IPS-20b (cell line): ENCODE measurements around the gene CLUH.
"Not testable (repeated sequence)": the region's sequence is repeated elsewhere in the genome, so short reads cannot be mapped to it uniquely, and the experiment has no call there.

Source experiments
- H3K27ac ChIP-seq: one replicate; pipeline ENCODE4 v1.5.1; 2013; ENCODE audit warnings: low read length
- H3K27me3 ChIP-seq: 2 replicates; pipeline ENCODE4 v1.6.1; 2013; ENCODE audit warnings: mild to moderate bottlenecking, low read length, inconsistent platforms; ENCODE audit not compliant: insufficient read depth
- H3K36me3 ChIP-seq: 2 replicates; pipeline ENCODE4 v1.6.1; 2013; ENCODE audit warnings: low read depth, mild to moderate bottlenecking, inconsistent platforms, low read length, moderate library complexity; ENCODE audit not compliant: insufficient read depth
- H3K4me1 ChIP-seq: 2 replicates; pipeline ENCODE4 v1.6.1; 2013; ENCODE audit warnings: mild to moderate bottlenecking, control low read depth, inconsistent platforms, low read length, moderate library complexity; ENCODE audit not compliant: insufficient read depth
- H3K4me3 ChIP-seq: 2 replicates; pipeline ENCODE4 v1.5.1; 2013; ENCODE audit warnings: mild to moderate bottlenecking, low read length, inconsistent platforms
- H3K9ac ChIP-seq: 2 replicates; pipeline ENCODE4 v1.6.1; 2013; ENCODE audit warnings: low read depth, mild to moderate bottlenecking, inconsistent platforms, low read length, moderate library complexity
- H3K9me3 ChIP-seq: 2 replicates; pipeline ENCODE4 v1.6.1; 2013; ENCODE audit warnings: mild to moderate bottlenecking, low read depth, low read length, inconsistent platforms; ENCODE audit not compliant: insufficient read depth

Gene CLUH

DNA sequence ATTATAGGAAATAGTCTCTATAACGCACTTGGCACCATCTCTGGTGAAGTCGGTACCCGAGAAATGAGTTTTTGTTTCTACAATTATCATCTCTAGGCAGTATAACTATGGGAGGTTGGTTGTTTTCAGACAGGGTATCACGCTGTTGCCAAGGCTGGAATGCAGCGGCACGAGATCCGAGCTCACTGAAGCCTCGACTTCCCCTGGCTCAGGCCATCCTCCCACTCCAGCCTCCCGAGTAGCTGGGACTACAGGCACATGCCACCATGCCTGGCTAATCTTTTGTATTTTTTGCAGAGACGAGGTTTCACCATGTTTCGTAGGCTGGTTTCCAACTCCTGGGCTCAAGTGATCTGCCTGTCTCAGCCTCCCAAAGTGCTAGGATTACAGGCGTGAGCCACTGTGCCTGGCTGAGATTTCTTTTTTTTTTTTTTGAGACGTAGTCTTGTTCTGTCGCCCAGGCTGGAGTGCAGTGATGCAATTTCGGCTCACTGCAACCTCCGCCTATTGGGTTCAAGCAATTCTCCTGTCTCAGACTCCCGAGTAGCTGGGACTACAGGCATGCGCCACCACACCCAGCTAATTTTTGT lies 12.3 kb downstream of the CLUH start:
- not testable (repeated sequence) for H3K27ac ChIP-seq, H3K4me3 ChIP-seq, H3K27me3 ChIP-seq, H3K4me1 ChIP-seq, H3K9me3 ChIP-seq, H3K9ac ChIP-seq
- peaks cover 69% of the 10 kb centered on the region for H3K36me3 ChIP-seq

DNA sequence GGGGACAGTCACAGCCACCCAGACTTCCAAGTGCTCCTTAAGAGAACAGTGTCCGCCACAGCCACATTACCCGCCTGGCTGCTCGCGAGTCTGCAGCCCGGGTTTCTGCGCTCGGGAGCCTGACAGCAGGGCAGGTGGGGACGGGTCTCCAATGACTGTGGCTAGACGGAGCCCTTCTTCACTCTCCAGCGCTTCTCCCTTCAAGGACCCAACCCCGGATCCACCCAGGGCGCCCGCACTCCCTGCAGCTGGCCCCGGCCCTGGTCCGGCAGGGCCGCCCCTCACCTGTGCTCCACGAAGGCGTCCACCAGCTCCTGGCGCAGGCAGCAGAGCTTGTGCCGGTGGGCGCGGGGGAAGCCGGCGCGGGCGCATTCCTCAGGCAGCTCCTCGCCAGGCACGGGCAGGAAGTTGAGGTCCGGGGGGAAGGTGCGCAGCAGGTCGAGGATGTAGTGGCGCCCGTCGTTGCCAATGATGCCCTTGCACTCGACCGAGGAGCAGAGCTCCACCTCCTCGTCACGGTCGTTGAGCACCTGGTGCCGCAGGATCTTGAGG lies 13.9 kb downstream of the CLUH start:
- H3K27me3 ChIP-seq: no peaks in the 10 kb centered on the region
- no peaks in the 10 kb centered on the region for H3K4me1 ChIP-seq
- H3K27ac ChIP-seq: no peak overlapping the region
- H3K9me3 ChIP-seq: no peaks in the 10 kb centered on the region
- H3K36me3 ChIP-seq: peaks cover 69% of the 10 kb centered on the region
- H3K4me3 ChIP-seq: no peak overlapping the region
- H3K9ac ChIP-seq: no peak overlapping the region

DNA sequence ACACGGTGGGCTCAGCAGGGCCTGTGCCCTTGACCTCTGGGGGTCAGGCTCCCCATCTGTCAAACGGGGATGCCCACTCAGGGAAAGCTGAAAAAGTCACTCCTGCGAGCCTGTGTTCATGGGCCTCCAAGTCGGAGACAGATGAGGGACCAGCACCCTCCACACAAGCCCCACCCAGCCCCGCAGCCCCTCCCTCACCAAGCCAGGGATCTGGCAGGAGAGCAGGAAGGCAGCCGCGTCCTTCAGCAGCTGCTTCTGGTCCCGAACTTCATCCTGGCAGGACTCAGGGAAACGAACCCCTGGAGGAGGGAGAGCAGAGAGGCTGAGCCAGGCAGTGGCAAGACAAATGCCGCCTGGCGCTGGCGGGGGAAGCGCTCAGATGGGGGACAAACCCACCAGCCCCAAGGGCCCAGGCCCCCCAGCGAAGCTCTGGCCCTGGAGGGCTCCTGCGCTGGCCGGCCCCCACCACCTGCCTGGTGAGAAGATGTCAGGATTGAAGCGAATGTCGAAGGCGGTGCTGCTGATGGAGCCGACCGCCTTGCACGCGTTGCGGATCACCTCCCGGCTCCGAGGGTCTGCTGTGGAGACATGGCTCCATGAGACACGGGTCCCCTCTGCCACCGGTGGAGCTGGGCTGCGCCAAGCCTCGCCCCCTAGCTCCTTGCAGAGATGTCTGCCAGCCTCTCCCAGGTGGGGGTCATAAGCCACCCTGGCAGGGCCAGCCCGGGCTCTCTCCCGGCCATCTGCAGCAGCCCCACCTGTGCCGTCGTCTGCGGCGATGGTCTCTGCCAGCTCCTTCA lies 15.4 kb downstream of the CLUH start:
- Histone ChIP-seq H3K27me3 (no peaks in the 10 kb centered on the region), H3K9ac (no peak overlapping the region)

DNA sequence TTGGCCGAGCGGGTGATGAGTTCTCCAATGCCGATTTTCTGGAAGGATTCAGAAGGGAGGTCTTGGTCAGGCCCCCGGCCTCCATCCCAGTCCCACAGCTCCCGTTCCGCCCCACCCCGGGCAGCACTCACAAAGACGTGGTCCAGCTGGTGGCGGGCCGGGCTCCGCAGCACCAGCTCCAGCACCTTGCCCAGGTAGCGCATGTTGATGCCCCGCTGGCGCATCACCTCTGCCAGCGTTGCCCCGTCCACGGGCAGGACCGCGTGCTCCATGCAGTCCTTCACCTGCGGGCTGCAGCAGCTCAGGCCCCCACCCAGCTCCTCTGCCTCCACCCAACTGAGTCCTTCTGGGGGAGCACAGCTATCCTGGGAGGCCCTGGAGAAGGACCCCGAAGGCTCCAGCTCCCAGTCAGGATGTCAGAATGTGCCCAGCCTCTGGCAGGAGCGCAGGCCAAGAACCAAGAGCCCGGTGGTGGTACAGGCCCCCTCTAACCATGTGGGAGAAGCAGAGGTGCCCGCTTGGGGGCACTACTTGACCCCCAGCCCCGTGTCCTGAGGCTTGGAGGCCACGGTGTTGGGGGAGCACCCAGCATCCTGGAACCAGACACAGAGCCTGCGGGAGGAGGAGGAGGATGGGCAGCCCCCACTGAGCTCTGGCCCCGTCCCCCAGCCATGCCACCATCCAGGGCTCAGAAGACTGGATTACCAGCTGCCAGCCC lies 16.2 kb downstream of the CLUH start:
- Histone ChIP-seq H3K9ac (no peak overlapping the region), H3K4me3 (no peak overlapping the region), H3K36me3 (peaks cover 56% of the 10 kb centered on the region), H3K9me3 (no peaks in the 10 kb centered on the region), H3K4me1 (no peaks in the 10 kb centered on the region), H3K27ac (no peak overlapping the region), H3K27me3 (no peaks in the 10 kb centered on the region)

More for the DNA sequence above, 15.4 kb downstream of the CLUH start:
- Histone ChIP-seq H3K4me3 (no peak overlapping the region), H3K36me3 (peaks cover 60% of the 10 kb centered on the region), H3K27ac (no peak overlapping the region), H3K4me1 (no peaks in the 10 kb centered on the region), H3K9me3 (no peaks in the 10 kb centered on the region)

DNA sequence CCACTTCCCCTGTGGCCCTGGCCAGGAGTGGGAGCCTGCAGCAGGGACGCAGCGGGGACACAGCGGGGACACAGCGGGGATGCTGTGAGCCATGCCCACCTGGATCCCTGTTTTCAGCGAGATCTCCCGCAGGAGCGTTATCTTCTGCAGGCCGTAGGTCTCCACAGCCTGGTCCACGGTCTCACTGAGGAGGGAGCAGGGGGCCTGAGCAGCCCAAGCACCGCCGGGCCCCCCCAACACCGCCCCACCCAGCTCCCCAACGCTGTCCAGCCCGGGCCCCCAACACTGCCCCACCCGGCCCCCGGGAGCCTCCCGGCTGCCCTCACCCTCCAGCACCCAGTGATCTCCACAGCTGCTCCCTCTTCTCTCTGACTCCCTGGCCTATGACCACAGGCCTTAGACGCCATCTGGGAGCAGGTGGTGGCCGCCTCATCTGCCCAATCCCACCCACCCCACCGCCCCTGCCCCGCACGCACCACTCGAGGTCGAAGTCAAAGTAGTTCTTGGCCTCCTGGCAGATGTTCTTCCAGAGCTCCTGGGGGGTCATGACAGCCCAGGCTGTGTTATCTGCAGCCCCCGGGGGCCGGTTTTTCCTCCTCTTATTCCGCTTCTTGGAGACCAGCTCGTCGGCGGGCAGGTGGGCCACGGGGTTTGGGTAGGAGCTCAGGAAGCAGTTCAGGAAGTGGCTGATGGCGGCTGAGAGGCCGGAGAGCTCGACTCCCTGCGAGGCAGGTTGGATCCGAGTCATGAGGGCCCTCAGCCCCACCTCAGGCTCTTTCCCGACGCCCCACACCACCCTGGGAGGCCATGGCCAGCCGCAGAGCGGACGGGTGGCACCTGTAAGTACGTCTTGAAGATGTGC lies 17.0 kb downstream of the CLUH start:
- Histone ChIP-seq H3K27ac (no peak overlapping the region), H3K9me3 (no peaks in the 10 kb centered on the region), H3K4me1 (no peaks in the 10 kb centered on the region), H3K9ac (no peak overlapping the region), H3K36me3 (peaks cover 49% of the 10 kb centered on the region), H3K27me3 (no peaks in the 10 kb centered on the region), H3K4me3 (no peak overlapping the region)

DNA sequence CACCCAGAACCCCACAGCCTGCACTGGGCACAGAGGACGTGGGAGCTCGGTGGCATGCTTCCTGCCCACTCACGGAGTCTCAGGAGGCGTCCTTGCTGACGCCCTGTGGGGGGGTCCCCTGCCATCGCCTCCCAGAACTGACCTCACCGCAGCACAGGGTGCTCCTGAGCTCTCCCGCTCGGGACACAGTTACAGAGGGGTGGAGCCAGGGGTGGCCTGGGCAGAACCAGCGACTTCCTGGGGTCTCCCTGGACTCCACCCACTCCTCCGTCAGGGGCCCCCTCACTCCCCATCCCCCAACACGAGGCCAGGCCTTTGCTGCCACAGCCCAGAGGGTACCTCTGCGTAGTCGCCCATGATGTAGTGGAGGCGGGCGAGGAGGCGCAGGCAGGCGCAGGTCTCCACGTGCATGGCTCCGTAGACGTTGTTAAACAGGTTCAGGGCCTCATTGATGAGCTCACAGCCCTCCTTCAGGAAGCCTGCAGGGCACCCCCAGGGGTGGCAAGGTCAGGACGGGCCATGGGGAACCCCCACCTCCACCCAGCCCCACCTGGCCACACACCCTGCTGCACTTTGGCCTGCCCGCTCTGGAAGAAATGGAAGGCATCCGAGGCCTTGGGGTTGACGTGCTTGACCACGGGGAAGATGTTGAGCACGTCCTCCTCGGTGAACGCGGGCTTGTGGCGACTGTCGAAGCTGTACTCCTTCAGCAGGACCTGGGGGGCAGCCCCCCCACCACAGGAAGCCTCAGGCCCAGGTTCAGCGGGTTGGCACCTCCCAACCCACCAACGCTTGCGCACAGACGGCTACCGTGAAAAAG lies 17.8 kb downstream of the CLUH start:
- H3K9ac ChIP-seq: no peak overlapping the region
- H3K27ac ChIP-seq: no peak overlapping the region
- no peaks in the 10 kb centered on the region for H3K4me1 ChIP-seq
- H3K36me3 ChIP-seq: peaks cover 43% of the 10 kb centered on the region
- no peak overlapping the region for H3K4me3 ChIP-seq
- no peaks in the 10 kb centered on the region for H3K27me3 ChIP-seq
- H3K9me3 ChIP-seq: no peaks in the 10 kb centered on the region

DNA sequence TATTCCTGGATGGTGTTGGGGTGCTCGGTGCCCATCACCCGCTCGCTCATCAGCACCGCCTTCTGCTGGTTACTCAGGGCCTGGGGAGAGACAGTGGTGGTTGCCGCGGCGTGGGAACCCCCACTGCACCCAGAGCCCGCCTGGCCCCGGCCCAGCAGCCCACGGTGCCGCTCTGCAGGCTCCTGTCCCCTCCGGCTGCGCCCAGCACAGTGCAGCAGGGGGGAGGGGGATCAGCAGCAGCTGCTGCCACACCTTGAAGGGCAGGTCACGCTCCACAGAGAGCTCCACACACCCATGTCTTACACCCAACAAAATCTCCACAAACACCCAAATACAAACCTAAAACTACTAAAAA lies 18.8 kb downstream of the CLUH start:
- no peak overlapping the region for H3K4me3 ChIP-seq
- H3K9me3 ChIP-seq: no peaks in the 10 kb centered on the region
- no peaks in the 10 kb centered on the region for H3K27me3 ChIP-seq
- peaks cover 36% of the 10 kb centered on the region for H3K36me3 ChIP-seq
- no peak overlapping the region for H3K27ac ChIP-seq
- H3K4me1 ChIP-seq: no peaks in the 10 kb centered on the region
- no peak overlapping the region for H3K9ac ChIP-seq

DNA sequence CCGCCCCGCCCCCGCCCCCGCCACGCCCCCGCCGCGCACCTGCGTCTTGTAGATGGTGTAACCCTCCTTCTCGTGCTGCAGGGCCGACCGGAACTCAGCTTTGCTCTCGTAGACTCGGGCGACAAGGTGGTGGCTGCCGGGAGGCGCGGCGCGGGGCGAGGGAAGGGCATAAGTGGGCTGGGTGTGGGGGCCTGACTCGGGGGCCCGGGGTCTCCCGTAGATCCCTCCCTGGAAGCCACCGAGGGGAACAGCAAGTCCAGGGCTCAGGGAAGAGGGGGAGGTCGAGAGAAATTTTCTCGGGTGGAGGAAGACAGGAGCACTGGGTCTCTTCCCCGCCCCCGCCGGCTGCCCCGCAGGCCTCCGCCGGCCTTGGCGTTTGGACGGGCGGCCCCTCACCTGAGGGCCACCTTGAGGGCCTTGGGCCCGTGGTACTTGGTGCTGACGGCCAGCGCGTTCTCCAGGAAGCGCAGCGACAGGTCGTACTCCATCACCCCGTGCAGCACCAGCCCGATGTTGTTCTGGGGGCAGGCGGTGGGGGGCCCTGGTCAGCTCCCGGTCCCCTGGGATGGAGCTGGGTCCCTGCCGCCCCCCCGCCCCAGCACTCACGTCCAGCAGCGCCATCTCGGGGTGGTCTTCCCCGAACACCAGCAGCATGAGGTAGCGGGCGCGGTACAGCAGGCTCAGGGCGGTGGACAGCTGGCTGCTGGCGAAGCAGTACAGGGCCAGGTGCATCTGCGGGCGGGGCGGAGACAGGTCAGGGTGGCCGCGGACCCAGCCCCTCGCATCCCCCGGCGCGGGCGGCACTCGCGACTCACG lies 19.4 kb downstream of the CLUH start:
- peaks cover 30% of the 10 kb centered on the region for H3K36me3 ChIP-seq
- H3K4me3 ChIP-seq: no peak overlapping the region
- no peak overlapping the region for H3K9ac ChIP-seq
- no peak overlapping the region for H3K27ac ChIP-seq
- H3K4me1 ChIP-seq: no peaks in the 10 kb centered on the region
- H3K9me3 ChIP-seq: no peaks in the 10 kb centered on the region
- H3K27me3 ChIP-seq: no peaks in the 10 kb centered on the region

DNA sequence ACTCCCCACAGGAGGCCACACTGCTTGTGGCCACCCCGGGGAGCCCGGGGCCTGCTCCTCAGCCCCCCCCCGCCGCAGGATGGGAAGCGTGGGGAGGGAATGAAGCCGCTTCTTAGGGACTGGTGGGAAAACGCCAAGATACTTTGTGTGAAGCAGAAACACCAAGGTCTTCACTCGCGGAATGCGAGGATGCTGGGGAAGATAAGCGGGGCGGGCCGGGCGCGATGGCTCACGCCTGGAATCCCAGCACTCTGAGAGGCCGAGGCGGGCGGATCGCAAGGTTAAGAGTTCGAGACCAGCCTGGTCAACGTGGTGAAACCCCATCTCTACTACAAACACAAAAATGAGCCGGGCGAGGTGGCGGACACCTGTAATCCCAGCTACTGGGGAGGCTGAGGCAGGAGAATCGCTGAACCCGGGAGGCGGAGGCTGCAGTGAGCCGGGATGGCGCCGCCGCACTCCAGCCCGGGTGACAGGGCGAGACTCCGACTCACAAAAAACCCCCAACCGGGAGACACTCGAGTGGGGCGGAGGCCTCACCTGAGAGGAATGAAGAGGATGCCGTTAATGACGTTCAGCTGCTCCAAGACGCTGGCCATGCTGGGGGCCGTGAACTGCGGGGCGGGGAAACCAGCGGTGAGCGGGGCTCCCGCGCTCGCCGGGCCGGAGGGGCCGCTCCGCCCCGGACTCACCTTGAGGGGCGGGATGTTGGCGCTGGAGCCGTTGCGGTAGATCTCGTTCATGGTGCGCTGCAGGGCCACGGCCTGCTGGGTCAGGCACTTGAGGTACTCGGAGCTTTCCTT lies 20.3 kb downstream of the CLUH start:
- no peak overlapping the region for H3K9ac ChIP-seq
- H3K4me3 ChIP-seq: no peak overlapping the region
- no peaks in the 10 kb centered on the region for H3K4me1 ChIP-seq
- H3K27ac ChIP-seq: no peak overlapping the region
- no peaks in the 10 kb centered on the region for H3K27me3 ChIP-seq
- no peaks in the 10 kb centered on the region for H3K9me3 ChIP-seq
- H3K36me3 ChIP-seq: peaks cover 23% of the 10 kb centered on the region
